DND-41 (cell line): Measurements from ENCODE around the gene ERP27.

Source experiments
- CTCF ChIP-seq: IDR thresholded peaks from 2 replicates; pipeline ENCODE4 v1.5.1; 2012; ENCODE audit warnings: borderline replicate concordance, low read length, moderate library complexity, mild to moderate bottlenecking; ENCODE audit not compliant: poor library complexity, severe bottlenecking; ENCODE audit errors: extremely low read depth
- EZH2 ChIP-seq: IDR thresholded peaks from 3 replicates; pipeline ENCODE4 v1.6.1; 2012; ENCODE audit warnings: borderline replicate concordance, low read depth, mild to moderate bottlenecking, moderate library complexity, low read length, inconsistent platforms; ENCODE audit not compliant: severe bottlenecking

GRCh38 chr12:14956024-14956891 is 17.9 kb upstream of the ERP27 start:
- no peak for TF ChIP-seq CTCF
- no peak for TF ChIP-seq EZH2
